Rectal smooth muscle tissue (tissue), 1 donor: ENCODE data around the gene SLC22A3.
A peak's percentile ranks its signal among the peaks of the same experiment; 100 is the strongest.
"Not testable (repeated sequence)": the region's sequence is repeated elsewhere in the genome, so short reads cannot be mapped to it uniquely, and the experiment has no call there.

ENCODE experiments used
- H3K27ac ChIP-seq: one replicate; pipeline ENCODE4 v1.7.0; 2013; ENCODE audit warnings: low read depth, low read length, inconsistent platforms
- H3K27me3 ChIP-seq: one replicate; pipeline ENCODE4 v1.7.0; 2013; ENCODE audit warnings: low read length; ENCODE audit not compliant: control insufficient read depth, insufficient read depth
- H3K36me3 ChIP-seq: one replicate; pipeline ENCODE4 v1.7.0; 2013; ENCODE audit warnings: low read length; ENCODE audit not compliant: control insufficient read depth, insufficient read depth
- H3K4me1 ChIP-seq: one replicate; pipeline ENCODE4 v1.7.0; 2013; ENCODE audit warnings: low read length; ENCODE audit not compliant: control insufficient read depth, insufficient read depth
- H3K4me3 ChIP-seq: one replicate; pipeline ENCODE4 v1.7.0; 2013; ENCODE audit warnings: low read length
- H3K9ac ChIP-seq: one replicate; pipeline ENCODE4 v1.7.0; 2013; ENCODE audit warnings: low read length

Gene SLC22A3

GRCh38 chr6:160348223-160349019, at the start of gene SLC22A3:
Gene SLC22A3, plus strand, starts transcription at chr6:160348378. Its CDS starts 42 bp downstream, at chr6:160348420.
- Histone ChIP-seq H3K27me3 (no peaks in the 10 kb centered on the region), H3K4me3 (peak within 1 kb of the TSS; percentile 78), H3K9ac (peak within 1 kb of the TSS; percentile 32), H3K27ac (peak within 1 kb of the TSS; percentile 77), H3K4me1 (peaks cover 2% of the 10 kb centered on the region), H3K36me3 (no peaks in the 10 kb centered on the region)

GRCh38 chr6:160299559-160299958, 48.6 kb upstream of the SLC22A3 start:
- H3K27me3 ChIP-seq: no peaks in the 10 kb centered on the region
- H3K27ac ChIP-seq: no peak overlapping the region
- H3K4me1 ChIP-seq: no peaks in the 10 kb centered on the region
- H3K9ac ChIP-seq: no peak overlapping the region
- H3K36me3 ChIP-seq: no peaks in the 10 kb centered on the region
- no peak overlapping the region for H3K4me3 ChIP-seq

- H3K36me3 ChIP-seq: no peaks in the 10 kb centered on the region
- no peak overlapping the region for H3K4me3 ChIP-seq
- no peak overlapping the region for H3K9ac ChIP-seq
- no peaks in the 10 kb centered on the region for H3K4me1 ChIP-seq
- no peak overlapping the region for H3K27ac ChIP-seq
- H3K27me3 ChIP-seq: no peaks in the 10 kb centered on the region
Observed at GRCh38 chr6:160300076-160300695, 48.0 kb upstream of the SLC22A3 start.

- H3K36me3 ChIP-seq: no peaks in the 10 kb centered on the region
- no peak overlapping the region for H3K27ac ChIP-seq
Observed at GRCh38 chr6:160301339-160301738, 46.8 kb upstream of the SLC22A3 start.

GRCh38 chr6:160302431-160303082, 45.6 kb upstream of the SLC22A3 start:
- not testable (repeated sequence) for H3K9ac ChIP-seq, H3K27me3 ChIP-seq, H3K4me3 ChIP-seq, H3K4me1 ChIP-seq, H3K36me3 ChIP-seq, H3K27ac ChIP-seq

More at GRCh38 chr6:160301339-160301738, 46.8 kb upstream of the SLC22A3 start:
- Histone ChIP-seq H3K9ac (no peak overlapping the region), H3K4me3 (no peak overlapping the region), H3K27me3 (no peaks in the 10 kb centered on the region), H3K4me1 (no peaks in the 10 kb centered on the region)

- H3K4me1 ChIP-seq: no peaks in the 10 kb centered on the region
- H3K36me3 ChIP-seq: no peaks in the 10 kb centered on the region
- H3K4me3 ChIP-seq: no peak overlapping the region
- H3K27ac ChIP-seq: no peak overlapping the region
- H3K27me3 ChIP-seq: no peaks in the 10 kb centered on the region
- no peak overlapping the region for H3K9ac ChIP-seq
Observed at GRCh38 chr6:160303806-160304205, 44.4 kb upstream of the SLC22A3 start.

GRCh38 chr6:160305926-160306713, 42.1 kb upstream of the SLC22A3 start:
- Histone ChIP-seq H3K36me3 (no peaks in the 10 kb centered on the region), H3K9ac (no peak overlapping the region), H3K4me1 (no peaks in the 10 kb centered on the region), H3K4me3 (no peak overlapping the region), H3K27me3 (no peaks in the 10 kb centered on the region), H3K27ac (no peak overlapping the region)

- Histone ChIP-seq H3K4me3 (no peak overlapping the region), H3K36me3 (no peaks in the 10 kb centered on the region), H3K27ac (no peak overlapping the region), H3K4me1 (no peaks in the 10 kb centered on the region), H3K27me3 (no peaks in the 10 kb centered on the region), H3K9ac (no peak overlapping the region)
Observed at GRCh38 chr6:160309718-160310117, 38.5 kb upstream of the SLC22A3 start.

- Histone ChIP-seq H3K27me3 (no peaks in the 10 kb centered on the region), H3K36me3 (no peaks in the 10 kb centered on the region), H3K27ac (no peak overlapping the region)
Observed at GRCh38 chr6:160312900-160313299, 35.3 kb upstream of the SLC22A3 start.

GRCh38 chr6:160315310-160315709, 32.9 kb upstream of the SLC22A3 start:
- H3K27ac ChIP-seq: no peak overlapping the region
- H3K9ac ChIP-seq: no peak overlapping the region
- H3K36me3 ChIP-seq: no peaks in the 10 kb centered on the region
- H3K27me3 ChIP-seq: no peaks in the 10 kb centered on the region
- H3K4me3 ChIP-seq: no peak overlapping the region
- no peaks in the 10 kb centered on the region for H3K4me1 ChIP-seq

More at GRCh38 chr6:160312900-160313299, 35.3 kb upstream of the SLC22A3 start:
- no peaks in the 10 kb centered on the region for H3K4me1 ChIP-seq
- H3K9ac ChIP-seq: no peak overlapping the region
- H3K4me3 ChIP-seq: no peak overlapping the region

- Histone ChIP-seq H3K4me1 (no peaks in the 10 kb centered on the region), H3K27me3 (no peaks in the 10 kb centered on the region), H3K27ac (no peak overlapping the region), H3K36me3 (no peaks in the 10 kb centered on the region), H3K9ac (no peak overlapping the region), H3K4me3 (no peak overlapping the region)
Observed at GRCh38 chr6:160316261-160316660, 31.9 kb upstream of the SLC22A3 start.

GRCh38 chr6:160319246-160319645, 28.9 kb upstream of the SLC22A3 start:
- Histone ChIP-seq H3K27ac (no peak overlapping the region), H3K36me3 (no peaks in the 10 kb centered on the region), H3K4me3 (no peak overlapping the region), H3K27me3 (no peaks in the 10 kb centered on the region), H3K9ac (no peak overlapping the region), H3K4me1 (no peaks in the 10 kb centered on the region)
